Brain microvascular endothelial cell (primary cell): ENCODE measurements around the gene SBNO2.

Source experiments
- DNase-seq: peaks from one replicate; pipeline ENCODE4 v3.0.0-alpha.2; 2020
- H3K27ac ChIP-seq: fragments of 250-450 bp; sonication (Bioruptor Pico); 2 replicates; pipeline ENCODE4 v1.5.1; 2020; ENCODE audit warnings: mild to moderate bottlenecking, moderate library complexity
- H3K27me3 ChIP-seq: fragments of 250-450 bp; sonication (Bioruptor Pico); replicated peaks from 2 replicates; pipeline ENCODE4 v1.5.1; 2020; ENCODE audit warnings: mild to moderate bottlenecking
- H3K36me3 ChIP-seq: fragments of 250-450 bp; sonication (Bioruptor Pico); replicated peaks from 2 replicates; pipeline ENCODE4 v1.5.1; 2020; ENCODE audit warnings: mild to moderate bottlenecking
- H3K4me3 ChIP-seq: 2 replicates; pipeline ENCODE4 v1.5.1; 2011; ENCODE audit warnings: low read depth, mild to moderate bottlenecking, control low read depth, low read length, moderate library complexity
- CTCF ChIP-seq: IDR thresholded peaks from 2 replicates; pipeline ENCODE4 v1.5.1; 2011; ENCODE audit warnings: low read depth, mild to moderate bottlenecking, moderate library complexity, low read length, control low read depth, inconsistent platforms; ENCODE audit errors: missing control alignments
- in situ Hi-C: cut with HindIII; loops from 2 replicates; pipeline ENCODE4 v1.10.0; 2017; ENCODE audit warnings: low sequenced_read_pairs, low pct_ligation_motif_present

SBNO2 gene

GRCh38 chr19:1173845-1174809 is at the start of gene SBNO2:
SBNO2 (minus strand) TSS chr19:1174268; CDS start chr19:1154276, 19,992 bp downstream.
- in situ Hi-C loops = no loop called here
- no peak for TF ChIP-seq CTCF
- Histone ChIP-seq H3K4me3 (peak within 1 kb of the TSS; percentile 80), H3K36me3 (no peaks in the 10 kb centered on the region), H3K27me3 (no peaks in the 10 kb centered on the region), H3K27ac (peak within 1 kb of the TSS; percentile 53)
- peak; percentile 78 for DNase-seq

- Histone ChIP-seq H3K4me3 (no peak overlapping the region), H3K36me3 (peaks cover 32% of the 10 kb centered on the region), H3K27ac (no peak overlapping the region), H3K27me3 (no peaks in the 10 kb centered on the region)
- TF ChIP-seq CTCF = peak; percentile 72
- DNase-seq = no peak
- in situ Hi-C loops = no loop called here
These were observed 49.2 kb upstream of the SBNO2 start for GRCh38 chr19:1223018-1223855.

GRCh38 chr19:1222394-1222793 is 48.3 kb upstream of the SBNO2 start:
- Histone ChIP-seq H3K36me3 (peaks cover 25% of the 10 kb centered on the region), H3K4me3 (no peak overlapping the region), H3K27ac (no peak overlapping the region), H3K27me3 (no peaks in the 10 kb centered on the region)
- no peak for DNase-seq
- peak; percentile 48 for TF ChIP-seq CTCF
- in situ Hi-C loops = no loop called here

- no peak overlapping the region for H3K4me3 ChIP-seq
- no peaks in the 10 kb centered on the region for H3K27me3 ChIP-seq
- TF ChIP-seq CTCF = no peak
- in situ Hi-C loops = no loop called here
- no peak for DNase-seq
- H3K27ac ChIP-seq = no peak overlapping the region
- H3K36me3 ChIP-seq = peaks cover 20% of the 10 kb centered on the region
These were observed 47.8 kb upstream of the SBNO2 start for GRCh38 chr19:1221904-1222255.

- no peak overlapping the region for H3K27ac ChIP-seq
- H3K4me3 ChIP-seq = no peak overlapping the region
- peak; percentile 83 for TF ChIP-seq CTCF
- H3K36me3 ChIP-seq = peaks cover 17% of the 10 kb centered on the region
- H3K27me3 ChIP-seq = no peaks in the 10 kb centered on the region
- in situ Hi-C loops = no loop called here
- DNase-seq = no peak
These were observed 47.2 kb upstream of the SBNO2 start for GRCh38 chr19:1220976-1221903.
